Endothelial cell (in vitro differentiated cells): ENCODE results near the gene NOS1AP. TPM values are rescaled to one million over a fixed set of nuclear protein-coding genes. Genes with fewer than 3 reads are reported as not detected.

Experiments
- DNase-seq: peaks from one replicate; pipeline ENCODE4 v3.0.0; 2021; ENCODE audit warnings: low spot score
- H3K27ac Mint-ChIP-seq: one replicate; pipeline ENCODE4 v1.8.0; 2021; ENCODE audit warnings: mixed read lengths, inconsistent platforms; ENCODE audit not compliant: unreplicated experiment
- H3K27me3 Mint-ChIP-seq: one replicate; pipeline ENCODE4 v1.8.0; 2021; ENCODE audit warnings: mild to moderate bottlenecking, moderate library complexity, mixed read lengths, inconsistent platforms; ENCODE audit not compliant: unreplicated experiment
- H3K36me3 Mint-ChIP-seq: one replicate; pipeline ENCODE4 v1.8.0; 2021; ENCODE audit warnings: mild to moderate bottlenecking, low read depth, mixed read lengths, inconsistent platforms; ENCODE audit not compliant: unreplicated experiment
- H3K4me1 Mint-ChIP-seq: one replicate; pipeline ENCODE4 v1.8.0; 2021; ENCODE audit warnings: mild to moderate bottlenecking, mixed read lengths, inconsistent platforms; ENCODE audit not compliant: unreplicated experiment
- H3K4me3 Mint-ChIP-seq: one replicate; pipeline ENCODE4 v1.8.0; 2021; ENCODE audit warnings: mild to moderate bottlenecking, mixed read lengths, inconsistent platforms; ENCODE audit not compliant: unreplicated experiment
- H3K9me3 Mint-ChIP-seq: one replicate; pipeline ENCODE4 v1.8.0; 2021; ENCODE audit warnings: mixed read lengths, inconsistent platforms; ENCODE audit not compliant: unreplicated experiment
- total RNA-seq: library from RNA; stranded (reverse); fragmentation: NEBNext Ultra II Directional; extraction: Animal tissue kit (Norgen Biotek cat#: 25700); gene quantifications from one replicate; pipeline ENCODE4 v1.2.1, GENCODE V29; 2021; ENCODE audit not compliant: unreplicated experiment
- TF ChIP-seq, protein P1 (sequence below): fragments of 200-600 bp; sonication (generic); IDR thresholded peaks from one replicate; pipeline ENCODE4 v1.5.0; 2021; ENCODE audit warnings: antibody characterized with exemption; ENCODE audit not compliant: unreplicated experiment

NOS1AP gene
- total RNA-seq, 1 donor from 2014 or later, result 19.8 TPM

DNA sequence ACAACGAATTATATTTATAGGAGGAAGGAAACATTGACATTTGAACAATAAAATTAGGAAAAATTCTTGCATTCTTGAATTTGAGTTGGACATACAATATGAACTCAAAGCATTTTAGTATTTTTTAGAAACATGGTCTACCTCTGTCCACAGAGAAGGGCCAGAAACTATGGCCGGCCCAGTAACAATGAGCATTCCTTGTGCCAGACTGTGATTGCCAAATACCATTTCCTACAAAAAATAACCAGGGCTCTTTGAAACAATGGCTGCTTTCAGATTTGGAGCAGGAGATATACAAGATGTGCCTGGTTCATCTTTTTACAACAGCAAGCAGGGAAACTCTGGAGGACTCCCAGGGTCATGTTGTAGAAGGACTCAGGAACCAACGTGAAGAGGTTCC, 38.4 kb downstream of the NOS1AP start:
- H3K27me3 Mint-ChIP-seq, result peaks cover under 1% of the 10 kb centered on the region
- peaks cover 7% of the 10 kb centered on the region for H3K9me3 Mint-ChIP-seq
- H3K4me1 Mint-ChIP-seq, result peaks cover 19% of the 10 kb centered on the region
- TF ChIP-seq, protein P1, sequence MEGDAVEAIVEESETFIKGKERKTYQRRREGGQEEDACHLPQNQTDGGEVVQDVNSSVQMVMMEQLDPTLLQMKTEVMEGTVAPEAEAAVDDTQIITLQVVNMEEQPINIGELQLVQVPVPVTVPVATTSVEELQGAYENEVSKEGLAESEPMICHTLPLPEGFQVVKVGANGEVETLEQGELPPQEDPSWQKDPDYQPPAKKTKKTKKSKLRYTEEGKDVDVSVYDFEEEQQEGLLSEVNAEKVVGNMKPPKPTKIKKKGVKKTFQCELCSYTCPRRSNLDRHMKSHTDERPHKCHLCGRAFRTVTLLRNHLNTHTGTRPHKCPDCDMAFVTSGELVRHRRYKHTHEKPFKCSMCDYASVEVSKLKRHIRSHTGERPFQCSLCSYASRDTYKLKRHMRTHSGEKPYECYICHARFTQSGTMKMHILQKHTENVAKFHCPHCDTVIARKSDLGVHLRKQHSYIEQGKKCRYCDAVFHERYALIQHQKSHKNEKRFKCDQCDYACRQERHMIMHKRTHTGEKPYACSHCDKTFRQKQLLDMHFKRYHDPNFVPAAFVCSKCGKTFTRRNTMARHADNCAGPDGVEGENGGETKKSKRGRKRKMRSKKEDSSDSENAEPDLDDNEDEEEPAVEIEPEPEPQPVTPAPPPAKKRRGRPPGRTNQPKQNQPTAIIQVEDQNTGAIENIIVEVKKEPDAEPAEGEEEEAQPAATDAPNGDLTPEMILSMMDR, result no peak
- H3K36me3 Mint-ChIP-seq, result peaks cover 21% of the 10 kb centered on the region
- no peak overlapping the region for H3K4me3 Mint-ChIP-seq
- no peak for DNase-seq
- H3K27ac Mint-ChIP-seq, result peak overlapping the region; percentile 65

DNA sequence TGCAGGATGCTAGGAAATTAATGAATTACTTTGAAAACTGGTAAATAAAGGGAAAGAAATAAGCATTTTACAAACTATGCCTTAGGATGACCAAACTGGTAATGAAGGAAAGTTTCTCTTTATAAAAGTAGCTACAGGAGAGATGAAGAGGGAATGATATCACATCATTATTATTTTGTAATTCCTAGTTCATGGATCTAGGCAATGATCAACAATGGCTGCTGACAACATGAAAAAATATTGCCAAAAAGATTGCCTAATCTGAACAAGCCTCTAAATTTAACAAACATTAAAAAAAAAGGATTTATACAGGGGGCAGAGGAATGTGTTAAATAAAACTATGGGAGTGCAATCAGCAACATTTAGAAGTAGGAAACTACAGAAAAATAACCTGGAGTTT, 38.9 kb downstream of the NOS1AP start:
- Mint-ChIP-seq H3K36me3 (peaks cover 18% of the 10 kb centered on the region), H3K4me1 (peaks cover 24% of the 10 kb centered on the region), H3K9me3 (peaks cover 5% of the 10 kb centered on the region), H3K4me3 (no peak overlapping the region), H3K27me3 (peaks cover 2% of the 10 kb centered on the region), H3K27ac (no peak overlapping the region)
- DNase-seq, result no peak
- TF ChIP-seq, protein P1, result no peak

DNA sequence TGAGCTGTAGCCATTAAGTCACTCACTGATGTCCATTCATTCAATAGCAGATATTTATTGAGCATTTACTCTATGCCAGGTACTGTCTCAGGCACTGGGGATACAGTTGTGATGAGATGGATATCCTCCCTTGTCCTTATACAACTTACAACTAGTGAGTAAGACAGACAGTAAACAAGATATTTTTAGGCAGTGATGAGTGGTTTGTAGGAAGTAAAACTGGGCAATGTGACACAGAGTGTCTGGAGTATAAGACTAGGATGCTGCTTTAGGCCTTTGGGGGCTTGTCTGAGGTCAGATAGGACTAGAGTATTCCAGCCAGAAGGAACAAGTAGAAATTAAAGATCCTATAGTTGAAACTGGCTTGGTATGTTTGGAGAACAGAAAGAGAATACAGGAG, 41.4 kb downstream of the NOS1AP start:
- Mint-ChIP-seq H3K36me3 (peaks cover 17% of the 10 kb centered on the region), H3K27ac (no peak overlapping the region), H3K4me1 (peaks cover 38% of the 10 kb centered on the region), H3K4me3 (no peak overlapping the region), H3K27me3 (peaks cover 3% of the 10 kb centered on the region), H3K9me3 (peaks cover 5% of the 10 kb centered on the region)
- TF ChIP-seq, protein P1, result no peak
- no peak for DNase-seq

DNA sequence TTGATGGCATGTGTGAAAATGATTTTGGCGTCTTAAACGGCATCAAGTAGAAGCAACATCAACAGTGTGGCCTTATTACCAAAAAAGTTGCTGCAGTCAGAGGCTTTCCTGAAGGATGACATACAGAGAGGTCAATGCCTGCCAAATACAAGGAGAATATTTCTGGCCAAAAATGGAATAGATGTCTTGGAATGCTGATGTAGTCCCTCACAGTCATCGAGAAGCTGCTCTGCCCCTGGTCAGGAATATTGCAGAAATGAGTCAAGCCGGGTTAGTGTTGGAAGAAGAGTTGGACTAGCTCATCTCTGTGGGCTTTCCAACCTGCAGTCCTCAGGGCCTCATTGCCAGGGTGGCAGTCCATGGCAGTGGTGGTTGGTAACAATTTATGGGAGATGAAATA, 42.1 kb downstream of the NOS1AP start:
- H3K4me3 Mint-ChIP-seq, result no peak overlapping the region
- peaks cover 37% of the 10 kb centered on the region for H3K4me1 Mint-ChIP-seq
- H3K9me3 Mint-ChIP-seq, result peaks cover 5% of the 10 kb centered on the region
- no peak overlapping the region for H3K27ac Mint-ChIP-seq
- DNase-seq, result no peak
- peaks cover 11% of the 10 kb centered on the region for H3K36me3 Mint-ChIP-seq
- peaks cover 3% of the 10 kb centered on the region for H3K27me3 Mint-ChIP-seq
- TF ChIP-seq, protein P1, result no peak

DNA sequence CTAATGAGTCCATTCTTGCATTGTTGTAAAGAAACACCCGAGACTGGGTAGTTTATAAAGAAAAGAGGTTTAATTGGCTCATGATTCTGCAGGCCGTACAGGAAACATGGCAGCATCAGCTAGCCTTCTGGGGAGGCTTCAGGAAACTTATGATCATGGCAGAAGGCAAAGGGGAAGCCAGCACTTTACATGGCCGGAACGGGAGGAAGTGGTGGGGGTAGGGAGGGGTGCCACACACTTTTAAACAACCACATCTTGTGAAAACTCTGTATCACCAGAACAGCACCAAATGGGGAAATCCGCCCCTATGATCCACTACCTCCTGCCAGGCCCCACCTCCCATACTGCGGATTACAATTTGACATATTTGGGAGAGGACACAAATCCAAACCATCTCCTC, 43.9 kb downstream of the NOS1AP start:
- peaks cover under 1% of the 10 kb centered on the region for H3K9me3 Mint-ChIP-seq
- peaks cover 36% of the 10 kb centered on the region for H3K4me1 Mint-ChIP-seq
- no peak for DNase-seq
- H3K27ac Mint-ChIP-seq, result no peak overlapping the region
- H3K4me3 Mint-ChIP-seq, result no peak overlapping the region
- H3K27me3 Mint-ChIP-seq, result peaks cover 3% of the 10 kb centered on the region
- TF ChIP-seq, protein P1, result no peak
- peaks cover 8% of the 10 kb centered on the region for H3K36me3 Mint-ChIP-seq
